GM12872 (cell line): Measurements from ENCODE around the gene ANGPT4.

Experiments
- TF ChIP-seq, protein P1 (sequence below): IDR thresholded peaks from 3 replicates; pipeline ENCODE4 v1.5.1; 2011; ENCODE audit warnings: low read depth, mild to moderate bottlenecking, low read length, moderate library complexity; ENCODE audit not compliant: insufficient read depth

Gene ANGPT4, protein sequence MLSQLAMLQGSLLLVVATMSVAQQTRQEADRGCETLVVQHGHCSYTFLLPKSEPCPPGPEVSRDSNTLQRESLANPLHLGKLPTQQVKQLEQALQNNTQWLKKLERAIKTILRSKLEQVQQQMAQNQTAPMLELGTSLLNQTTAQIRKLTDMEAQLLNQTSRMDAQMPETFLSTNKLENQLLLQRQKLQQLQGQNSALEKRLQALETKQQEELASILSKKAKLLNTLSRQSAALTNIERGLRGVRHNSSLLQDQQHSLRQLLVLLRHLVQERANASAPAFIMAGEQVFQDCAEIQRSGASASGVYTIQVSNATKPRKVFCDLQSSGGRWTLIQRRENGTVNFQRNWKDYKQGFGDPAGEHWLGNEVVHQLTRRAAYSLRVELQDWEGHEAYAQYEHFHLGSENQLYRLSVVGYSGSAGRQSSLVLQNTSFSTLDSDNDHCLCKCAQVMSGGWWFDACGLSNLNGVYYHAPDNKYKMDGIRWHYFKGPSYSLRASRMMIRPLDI

DNA sequence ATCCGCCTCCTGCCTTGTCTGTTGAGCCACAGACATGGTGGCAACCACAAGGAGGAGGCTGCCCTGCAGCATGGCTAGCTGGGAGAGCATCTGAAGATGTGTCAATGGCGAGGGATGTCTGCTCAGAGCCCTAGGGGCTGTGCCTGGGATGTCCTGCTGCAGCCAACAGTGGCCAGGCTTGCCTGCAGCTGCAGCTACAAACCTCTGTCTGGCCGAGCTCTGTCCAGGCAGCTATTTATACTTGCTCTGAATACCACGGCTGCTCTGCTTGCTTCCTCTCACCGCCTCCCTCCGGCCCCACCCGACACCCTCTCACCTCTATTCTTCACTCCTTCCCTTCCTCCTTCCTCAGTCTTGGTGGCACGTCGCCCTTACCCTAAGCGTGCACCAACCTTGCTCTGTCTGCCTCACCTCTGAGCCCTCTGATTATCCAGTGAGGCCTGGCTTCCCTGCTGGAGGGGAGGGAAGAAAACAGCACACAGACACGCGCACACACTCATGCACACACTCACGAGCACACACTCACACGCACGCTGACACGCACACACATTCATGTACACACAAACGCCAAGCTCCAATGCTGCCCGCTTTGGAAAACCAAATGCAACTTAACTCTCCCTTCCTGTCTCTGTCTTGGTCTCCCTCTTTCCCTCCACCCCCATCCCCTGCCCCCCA, at the start of gene ANGPT4:
Gene ANGPT4, minus strand, starts transcription at position 210 of the 675 bp plus-strand sequence. Its CDS starts 120 bp downstream, at position 90.
- TF ChIP-seq, protein P1, sequence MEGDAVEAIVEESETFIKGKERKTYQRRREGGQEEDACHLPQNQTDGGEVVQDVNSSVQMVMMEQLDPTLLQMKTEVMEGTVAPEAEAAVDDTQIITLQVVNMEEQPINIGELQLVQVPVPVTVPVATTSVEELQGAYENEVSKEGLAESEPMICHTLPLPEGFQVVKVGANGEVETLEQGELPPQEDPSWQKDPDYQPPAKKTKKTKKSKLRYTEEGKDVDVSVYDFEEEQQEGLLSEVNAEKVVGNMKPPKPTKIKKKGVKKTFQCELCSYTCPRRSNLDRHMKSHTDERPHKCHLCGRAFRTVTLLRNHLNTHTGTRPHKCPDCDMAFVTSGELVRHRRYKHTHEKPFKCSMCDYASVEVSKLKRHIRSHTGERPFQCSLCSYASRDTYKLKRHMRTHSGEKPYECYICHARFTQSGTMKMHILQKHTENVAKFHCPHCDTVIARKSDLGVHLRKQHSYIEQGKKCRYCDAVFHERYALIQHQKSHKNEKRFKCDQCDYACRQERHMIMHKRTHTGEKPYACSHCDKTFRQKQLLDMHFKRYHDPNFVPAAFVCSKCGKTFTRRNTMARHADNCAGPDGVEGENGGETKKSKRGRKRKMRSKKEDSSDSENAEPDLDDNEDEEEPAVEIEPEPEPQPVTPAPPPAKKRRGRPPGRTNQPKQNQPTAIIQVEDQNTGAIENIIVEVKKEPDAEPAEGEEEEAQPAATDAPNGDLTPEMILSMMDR: no peak

DNA sequence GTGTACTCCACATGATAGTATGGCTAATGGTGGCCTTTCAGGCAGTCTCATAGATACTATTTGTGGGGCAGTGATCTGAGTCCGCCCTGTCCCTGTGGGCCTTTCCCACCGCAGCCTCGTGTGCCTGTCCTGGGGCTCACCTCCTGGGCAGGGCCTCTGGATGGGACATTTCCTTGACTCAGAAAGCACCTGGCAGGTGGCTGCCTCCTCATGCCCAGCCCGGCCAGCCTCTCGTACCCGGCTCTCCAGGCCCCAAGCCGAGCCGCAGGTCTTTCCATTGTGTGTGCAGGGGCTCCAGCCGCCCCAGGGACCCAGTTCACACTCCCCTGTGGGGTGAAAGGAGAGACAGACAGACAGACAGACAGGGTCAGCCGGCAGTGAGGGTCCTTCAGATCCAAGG, 47.7 kb upstream of the ANGPT4 start:
- TF ChIP-seq, protein P1: no peak

DNA sequence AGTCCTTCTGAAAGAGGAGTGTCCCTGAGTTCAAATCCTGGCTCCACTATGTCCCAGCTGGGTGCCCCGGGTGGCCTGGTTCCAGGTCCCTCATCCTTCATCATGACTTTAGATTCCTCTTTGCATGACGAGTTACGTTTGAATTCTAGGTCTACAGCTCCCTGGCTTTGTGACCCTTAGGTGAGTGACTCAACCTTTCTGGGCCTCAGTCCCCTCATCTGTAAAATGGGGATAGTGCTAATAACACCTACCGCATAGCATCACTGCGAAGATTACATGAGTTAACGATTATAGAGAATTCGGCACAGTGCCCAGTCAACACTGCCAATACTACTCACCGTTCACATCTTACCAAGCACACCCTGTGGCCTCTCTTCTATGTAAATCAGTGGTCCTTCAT, 46.5 kb upstream of the ANGPT4 start:
- TF ChIP-seq, protein P1: no peak

DNA sequence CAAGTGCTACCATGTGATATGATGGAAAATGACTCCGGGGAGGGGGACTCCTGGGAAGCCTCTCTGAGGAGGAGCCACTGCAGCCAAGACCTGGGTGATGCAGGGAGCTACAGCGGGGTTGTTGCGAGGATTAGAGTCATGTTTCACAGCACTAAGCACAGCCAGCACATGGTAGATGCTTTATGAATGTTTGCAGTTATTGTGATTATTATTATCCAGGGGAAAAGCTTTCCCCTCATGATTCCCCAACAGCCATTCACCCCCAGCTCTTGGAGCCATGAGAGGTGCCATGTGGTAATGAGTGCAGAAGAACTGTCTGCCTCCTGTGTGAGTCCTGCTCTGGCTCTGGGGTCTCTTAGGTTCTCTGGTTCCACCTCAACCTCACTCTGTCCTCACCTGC, 46.1 kb upstream of the ANGPT4 start:
- TF ChIP-seq, protein P1: no peak

DNA sequence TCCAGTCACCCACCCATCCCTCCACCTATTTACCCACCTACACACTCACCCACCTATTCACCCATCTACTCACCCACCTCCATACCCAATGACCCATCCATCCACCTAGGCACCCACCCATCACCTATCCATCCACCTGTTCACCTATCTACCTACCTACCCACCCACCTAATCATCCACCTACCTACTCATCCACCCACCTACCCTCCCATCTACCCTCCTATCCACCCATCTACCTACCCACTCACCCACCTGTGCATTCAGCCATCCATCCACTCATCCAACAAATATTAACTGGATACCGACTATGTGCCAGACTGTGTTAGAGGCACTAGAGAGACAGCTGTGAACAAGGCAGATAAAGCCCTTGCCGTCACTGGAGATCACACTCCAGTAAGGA, 45.6 kb upstream of the ANGPT4 start:
- TF ChIP-seq, protein P1: no peak

DNA sequence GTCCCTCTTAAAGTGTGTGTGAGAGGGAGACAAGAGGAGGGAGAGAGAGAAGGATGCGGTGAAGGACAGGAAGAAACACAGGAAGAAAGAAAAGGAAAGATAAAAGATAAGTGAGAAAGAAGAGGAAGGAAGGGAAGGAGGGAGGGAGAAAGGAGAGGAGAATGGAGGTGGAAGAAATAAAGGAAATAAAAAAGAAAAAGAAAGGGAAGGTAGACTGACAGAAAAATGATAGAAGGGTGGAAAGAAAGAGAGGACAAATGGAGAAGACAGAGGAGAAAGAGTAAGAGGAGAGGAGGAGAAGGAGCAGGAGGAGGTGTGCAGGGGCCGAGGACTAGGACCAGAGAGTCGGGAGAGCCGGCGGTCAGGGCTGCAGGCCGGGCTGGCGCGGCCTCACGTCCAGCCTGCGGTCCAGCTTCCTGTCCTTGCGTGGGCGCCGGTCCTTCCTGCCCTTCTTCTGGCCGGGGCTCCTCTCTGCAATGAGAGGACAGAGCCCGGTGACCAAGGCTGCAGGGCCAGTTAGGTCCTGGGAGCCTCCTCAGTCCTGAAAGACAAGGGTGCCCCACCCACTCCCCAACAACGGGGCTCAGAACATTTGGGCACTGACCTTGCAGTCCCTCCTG, 44.0 kb upstream of the ANGPT4 start:
- TF ChIP-seq, protein P1: no peak
